Activated naive CD4-positive, alpha-beta T cell treated with anti-CD3 and anti-CD28 coated beads, Interleukin-2, amount 50 U/mL, for 24 hours (primary cell): ENCODE measurements around the gene MAP6.

Experiments used
- H3K27ac Mint-ChIP-seq: one replicate; pipeline ENCODE4 v1.8.0; 2021; ENCODE audit warnings: mild to moderate bottlenecking, mixed read lengths
- H3K27me3 Mint-ChIP-seq: one replicate; pipeline ENCODE4 v1.8.0; 2021; ENCODE audit warnings: mixed read lengths
- H3K36me3 Mint-ChIP-seq: one replicate; pipeline ENCODE4 v1.8.0; 2021; ENCODE audit warnings: mixed read lengths
- H3K4me1 Mint-ChIP-seq: one replicate; pipeline ENCODE4 v1.8.0; 2021; ENCODE audit warnings: mixed read lengths
- H3K4me3 Mint-ChIP-seq: one replicate; pipeline ENCODE4 v1.8.0; 2021; ENCODE audit warnings: mild to moderate bottlenecking, mixed read lengths
- H3K9me3 Mint-ChIP-seq: one replicate; pipeline ENCODE4 v1.8.0; 2021; ENCODE audit warnings: mixed read lengths

The MAP6 gene

GRCh38 chr11:75547617-75548058 lies 121.2 kb downstream of the MAP6 start:
- Mint-ChIP-seq H3K27me3 (no peaks in the 10 kb centered on the region), H3K4me3 (no peak overlapping the region), H3K36me3 (no peaks in the 10 kb centered on the region), H3K27ac (no peak overlapping the region), H3K4me1 (no peaks in the 10 kb centered on the region), H3K9me3 (no peaks in the 10 kb centered on the region)

- Mint-ChIP-seq H3K4me1 (no peaks in the 10 kb centered on the region), H3K27ac (no peak overlapping the region), H3K36me3 (no peaks in the 10 kb centered on the region), H3K4me3 (no peak overlapping the region), H3K27me3 (no peaks in the 10 kb centered on the region), H3K9me3 (no peaks in the 10 kb centered on the region)
Measured at GRCh38 chr11:75547177-75547576, 121.7 kb downstream of the MAP6 start.

- no peak overlapping the region for H3K27ac Mint-ChIP-seq
- no peaks in the 10 kb centered on the region for H3K27me3 Mint-ChIP-seq
- no peak overlapping the region for H3K4me3 Mint-ChIP-seq
- H3K9me3 Mint-ChIP-seq = no peaks in the 10 kb centered on the region
- no peaks in the 10 kb centered on the region for H3K4me1 Mint-ChIP-seq
- H3K36me3 Mint-ChIP-seq = no peaks in the 10 kb centered on the region
Measured at GRCh38 chr11:75543806-75544205, 125.0 kb downstream of the MAP6 start.

- H3K27me3 Mint-ChIP-seq = no peaks in the 10 kb centered on the region
- no peak overlapping the region for H3K4me3 Mint-ChIP-seq
- peaks cover 11% of the 10 kb centered on the region for H3K4me1 Mint-ChIP-seq
- H3K27ac Mint-ChIP-seq = no peak overlapping the region
- H3K36me3 Mint-ChIP-seq = no peaks in the 10 kb centered on the region
- H3K9me3 Mint-ChIP-seq = no peaks in the 10 kb centered on the region
Measured at GRCh38 chr11:75542088-75542438, 126.8 kb downstream of the MAP6 start.

- no peak overlapping the region for H3K27ac Mint-ChIP-seq
- peaks cover 14% of the 10 kb centered on the region for H3K4me1 Mint-ChIP-seq
- no peaks in the 10 kb centered on the region for H3K27me3 Mint-ChIP-seq
- no peaks in the 10 kb centered on the region for H3K9me3 Mint-ChIP-seq
- no peaks in the 10 kb centered on the region for H3K36me3 Mint-ChIP-seq
- no peak overlapping the region for H3K4me3 Mint-ChIP-seq
Measured at GRCh38 chr11:75541193-75542087, 127.4 kb downstream of the MAP6 start.

GRCh38 chr11:75539459-75540334 lies 129.1 kb downstream of the MAP6 start:
- H3K4me3 Mint-ChIP-seq = no peak overlapping the region
- H3K36me3 Mint-ChIP-seq = no peaks in the 10 kb centered on the region
- peaks cover 15% of the 10 kb centered on the region for H3K4me1 Mint-ChIP-seq
- no peaks in the 10 kb centered on the region for H3K27me3 Mint-ChIP-seq
- H3K9me3 Mint-ChIP-seq = no peaks in the 10 kb centered on the region
- H3K27ac Mint-ChIP-seq = no peak overlapping the region

- H3K9me3 Mint-ChIP-seq = no peaks in the 10 kb centered on the region
- no peak overlapping the region for H3K4me3 Mint-ChIP-seq
- H3K36me3 Mint-ChIP-seq = no peaks in the 10 kb centered on the region
- H3K27ac Mint-ChIP-seq = no peak overlapping the region
- H3K27me3 Mint-ChIP-seq = no peaks in the 10 kb centered on the region
- H3K4me1 Mint-ChIP-seq = peaks cover 24% of the 10 kb centered on the region
Measured at GRCh38 chr11:75538150-75538942, 130.5 kb downstream of the MAP6 start.

GRCh38 chr11:75537740-75538139 lies 131.1 kb downstream of the MAP6 start:
- H3K27ac Mint-ChIP-seq = no peak overlapping the region
- no peaks in the 10 kb centered on the region for H3K9me3 Mint-ChIP-seq
- no peak overlapping the region for H3K4me3 Mint-ChIP-seq
- no peaks in the 10 kb centered on the region for H3K36me3 Mint-ChIP-seq
- no peaks in the 10 kb centered on the region for H3K27me3 Mint-ChIP-seq
- peaks cover 24% of the 10 kb centered on the region for H3K4me1 Mint-ChIP-seq
